AG09309 (cell line): ENCODE measurements around the gene PLEKHG3.

Experiments
- DNase-seq: peaks from one replicate; pipeline ENCODE4 v3.0.0-alpha.2; 2010; ENCODE audit warnings: low read depth
- H3K4me3 ChIP-seq: 2 replicates; pipeline ENCODE4 v1.5.1; 2011; ENCODE audit warnings: mild to moderate bottlenecking, low read depth, low read length, moderate library complexity; ENCODE audit not compliant: control insufficient read depth
- CTCF ChIP-seq: IDR thresholded peaks from 2 replicates; pipeline ENCODE4 v1.5.1; 2011; ENCODE audit warnings: mild to moderate bottlenecking, low read depth, low read length, inconsistent platforms; ENCODE audit not compliant: insufficient read depth, control insufficient read depth; ENCODE audit errors: missing control alignments

Gene PLEKHG3

GRCh38 chr14:64772397-64772950, 68.2 kb downstream of the PLEKHG3 start:
- no peak overlapping the region for H3K4me3 ChIP-seq
- no peak for TF ChIP-seq CTCF
- DNase-seq = no peak

GRCh38 chr14:64773046-64773445, 68.8 kb downstream of the PLEKHG3 start:
- no peak for DNase-seq
- H3K4me3 ChIP-seq = no peak overlapping the region
- TF ChIP-seq CTCF = no peak

GRCh38 chr14:64773577-64773976, 69.4 kb downstream of the PLEKHG3 start:
- no peak for TF ChIP-seq CTCF
- H3K4me3 ChIP-seq = no peak overlapping the region
- DNase-seq = no peak

GRCh38 chr14:64774272-64774671, 70.0 kb downstream of the PLEKHG3 start:
- H3K4me3 ChIP-seq = no peak overlapping the region
- no peak for TF ChIP-seq CTCF
- no peak for DNase-seq

- no peak overlapping the region for H3K4me3 ChIP-seq
- DNase-seq = no peak
- no peak for TF ChIP-seq CTCF
These were observed 71.0 kb downstream of the PLEKHG3 start for GRCh38 chr14:64775081-64775777.

GRCh38 chr14:64777461-64777860, 73.2 kb downstream of the PLEKHG3 start:
- DNase-seq = no peak
- no peak for TF ChIP-seq CTCF
- H3K4me3 ChIP-seq = no peak overlapping the region
